Lower lobe of right lung (tissue), 2 donors: Measurements from ENCODE around the gene SELENOO. TPM values are rescaled to one million over a fixed set of nuclear protein-coding genes. Genes with fewer than 3 reads are reported as not detected.

Experiments
- ATAC-seq, 2 donors: fragments of 200-7000 bp; cut with Tn5 transposase; one replicate each; pipeline ENCODE4 v1.9.1; 2020 to 2022; ENCODE audit warnings: mild to moderate bottlenecking in 2 of 2, moderate library complexity in 2 of 2
- DNase-seq: peaks from one replicate; pipeline ENCODE4 v3.0.0-alpha.2; 2020
- H3K27ac ChIP-seq: fragments of 200-600 bp; one replicate; pipeline ENCODE4 v1.8.0; 2022
- H3K27me3 ChIP-seq: fragments of 200-600 bp; one replicate; pipeline ENCODE4 v1.8.0; 2022; ENCODE audit warnings: low read depth
- H3K36me3 ChIP-seq: fragments of 200-600 bp; one replicate; pipeline ENCODE4 v1.8.0; 2022; ENCODE audit warnings: mild to moderate bottlenecking
- H3K4me1 ChIP-seq: fragments of 200-600 bp; one replicate; pipeline ENCODE4 v1.8.0; 2022
- H3K4me3 ChIP-seq: fragments of 200-600 bp; one replicate; pipeline ENCODE4 v1.8.0; 2022; ENCODE audit warnings: mild to moderate bottlenecking
- H3K9me3 ChIP-seq: fragments of 200-600 bp; one replicate; pipeline ENCODE4 v1.8.0; 2022
- CTCF ChIP-seq: fragments of 200-600 bp; IDR thresholded peaks from one replicate; pipeline ENCODE4 v1.8.0; 2022; ENCODE audit warnings: antibody characterized with exemption, mild to moderate bottlenecking
- intact Hi-C: fragments of 100-400 bp; cut with DNase I; formaldehyde crosslinking; loops from one replicate; pipeline ENCODE4 v1.11.0; 2022
- total RNA-seq: library from RNA; stranded (reverse); fragmentation: NEBNext Ultra II Directional; extraction: Animal tissue kit (Norgen Biotek cat#: 25700); gene quantifications from one replicate; pipeline ENCODE4 v1.2.1, GENCODE V29; 2021
- donor health status: DM: no; HTN: yes; CAD: no; lungs with severe emphysema.

Gene SELENOO
- total RNA-seq, 1 donor from 2014 or later: 18.7 TPM

GRCh38 chr22:50256258-50256862, 55.5 kb downstream of the SELENOO start:
- Histone ChIP-seq H3K4me1 (peaks cover 18% of the 10 kb centered on the region), H3K9me3 (no peaks in the 10 kb centered on the region), H3K36me3 (no peaks in the 10 kb centered on the region), H3K4me3 (no peak overlapping the region), H3K27ac (no peak overlapping the region), H3K27me3 (peaks cover 6% of the 10 kb centered on the region)
- no peak for DNase-seq
- TF ChIP-seq CTCF: no peak
- no peak for ATAC-seq
- intact Hi-C loops: no loop called here

GRCh38 chr22:50257041-50257440, 56.2 kb downstream of the SELENOO start:
- Histone ChIP-seq H3K4me1 (peaks cover 15% of the 10 kb centered on the region), H3K4me3 (no peak overlapping the region), H3K27me3 (peaks cover 10% of the 10 kb centered on the region), H3K9me3 (no peaks in the 10 kb centered on the region), H3K27ac (no peak overlapping the region), H3K36me3 (no peaks in the 10 kb centered on the region)
- intact Hi-C loops: no loop called here
- no peak for DNase-seq
- no peak for ATAC-seq
- no peak for TF ChIP-seq CTCF

- no peaks in the 10 kb centered on the region for H3K9me3 ChIP-seq
- TF ChIP-seq CTCF: no peak
- DNase-seq: no peak
- no peak overlapping the region for H3K27ac ChIP-seq
- peaks cover 17% of the 10 kb centered on the region for H3K27me3 ChIP-seq
- ATAC-seq: no peak
- no peak overlapping the region for H3K4me3 ChIP-seq
- H3K4me1 ChIP-seq: peaks cover 16% of the 10 kb centered on the region
- intact Hi-C loops: no loop called here
- no peaks in the 10 kb centered on the region for H3K36me3 ChIP-seq
These were observed 56.9 kb downstream of the SELENOO start for GRCh38 chr22:50257451-50258360.

GRCh38 chr22:50258361-50259292, 57.8 kb downstream of the SELENOO start:
- intact Hi-C loops: no loop called here
- DNase-seq: no peak
- no peak overlapping the region for H3K4me3 ChIP-seq
- H3K27ac ChIP-seq: no peak overlapping the region
- H3K36me3 ChIP-seq: no peaks in the 10 kb centered on the region
- H3K27me3 ChIP-seq: peaks cover 20% of the 10 kb centered on the region
- H3K4me1 ChIP-seq: peaks cover 16% of the 10 kb centered on the region
- no peaks in the 10 kb centered on the region for H3K9me3 ChIP-seq
- no peak for ATAC-seq
- no peak for TF ChIP-seq CTCF

- intact Hi-C loops: no loop called here
- Histone ChIP-seq H3K36me3 (no peaks in the 10 kb centered on the region), H3K27ac (no peak overlapping the region), H3K4me1 (peaks cover 16% of the 10 kb centered on the region), H3K27me3 (peaks cover 20% of the 10 kb centered on the region), H3K4me3 (no peak overlapping the region), H3K9me3 (no peaks in the 10 kb centered on the region)
- ATAC-seq (no peak), DNase-seq (no peak)
- TF ChIP-seq CTCF: no peak
These were observed 58.5 kb downstream of the SELENOO start for GRCh38 chr22:50259302-50259701.
